HCT116 (cell line): ENCODE results near the gene DCST2. TPM values are rescaled to one million over a fixed set of nuclear protein-coding genes. Genes with fewer than 3 reads are reported as not detected.

Experiments used
- ATAC-seq: fragments of 200-7000 bp; cut with Tn5 transposase; 2 replicates; pipeline ENCODE4 v1.9.1; 2020; ENCODE audit warnings: mild to moderate bottlenecking, moderate library complexity
- BruUV-seq: library from RNA; stranded (reverse); fragments of 400-500 nt; replicated peaks from 2 replicates; lab custom pipeline; 2021; lab: Mats Ljungman, UMichigan
- CTCF ChIA-PET: fragments of 300-600 bp; sonication (Branson Sonifier 250); formaldehyde crosslinking; loops from one replicate; lab custom pipeline; 2021; ENCODE audit warnings: antibody characterized with exemption; lab: Charles Lee
- POLR2A ChIA-PET: fragments of 300-600, 350-600 bp; sonication (Branson Sonifier 250); formaldehyde crosslinking; loops from one replicate; lab custom pipeline; 2021; ENCODE audit warnings: antibody characterized with exemption; lab: Charles Lee
- RAD21 ChIA-PET, 2 experiments: fragments of 300-600 bp; sonication (Branson Sonifier 250); formaldehyde crosslinking; loops; one replicate each; lab custom pipeline; 2023; ENCODE audit warnings: low total read pairs in 2 of 2; ENCODE audit not compliant: uncharacterized antibody in 2 of 2, unreplicated experiment in 2 of 2, low non-redundant PET in 1 of 2; lab: Charles Lee
- DNase-seq: peaks from one replicate; pipeline ENCODE4 v3.0.0-alpha.2; 2010; ENCODE audit warnings: low read depth, low spot score
- H2AFZ ChIP-seq: fragments of 200-600 bp; shearing (Covaris generic), sonication (generic); 2 replicates; pipeline ENCODE4 v1.6.1; 2017; ENCODE audit warnings: low read depth, mixed run types, mixed read lengths, antibody characterized with exemption, low read length; ENCODE audit not compliant: poor library complexity, severe bottlenecking
- H3K27ac ChIP-seq: 2 replicates; pipeline ENCODE4 v1.5.1; 2012; ENCODE audit warnings: low read depth, low read length
- H3K27me3 ChIP-seq: fragments of 200-600 bp; sonication (generic); 2 replicates; pipeline ENCODE4 v1.6.1; 2016; ENCODE audit warnings: mixed run types, low read length, mixed read lengths; ENCODE audit not compliant: insufficient read depth
- H3K36me3 ChIP-seq, 2 experiments: fragments of 200-500 bp in 1 of 2; fragments of 200-600 bp in 1 of 2; sonication (Bioruptor generic) in 1 of 2; sonication (generic) in 1 of 2; 2 replicates each; pipeline versions ENCODE4 v1.5.1 to v1.6.1; 2014 to 2016; ENCODE audit warnings: low read length in 2 of 2, inconsistent platforms in 1 of 2, mixed read lengths in 1 of 2, mixed run types in 1 of 2; ENCODE audit not compliant: insufficient read depth in 2 of 2, control insufficient read depth in 1 of 2
- H3K4me1 ChIP-seq, 2 experiments: fragments of 200-600 bp in 1 of 2; sonication (generic) in 1 of 2; 2 replicates each; pipeline versions ENCODE4 v1.5.1 to v1.6.1; 2012 to 2017; ENCODE audit warnings: low read length in 2 of 2, inconsistent platforms in 1 of 2, mild to moderate bottlenecking in 1 of 2, mixed read lengths in 1 of 2, mixed run types in 1 of 2, moderate library complexity in 1 of 2; ENCODE audit not compliant: insufficient read depth in 2 of 2, control insufficient read depth in 1 of 2
- H3K4me2 ChIP-seq: fragments of 200-600 bp; sonication (generic); 2 replicates; pipeline ENCODE4 v1.6.1; 2017; ENCODE audit warnings: mixed run types, low read length, mixed read lengths
- H3K4me3 ChIP-seq, 2 experiments: fragments of 200-600 bp in 1 of 2; sonication (generic) in 1 of 2; replicated peaks in 1 of 2; 2 replicates each; pipeline ENCODE4 v1.5.1; 2011 to 2016; ENCODE audit warnings: low read length in 2 of 2, control low read depth in 1 of 2, low read depth in 1 of 2, mild to moderate bottlenecking in 1 of 2, mixed read lengths in 1 of 2, mixed run types in 1 of 2
- H3K79me2 ChIP-seq: fragments of 200-600 bp; sonication (generic); 2 replicates; pipeline ENCODE4 v1.6.1; 2017; ENCODE audit warnings: mild to moderate bottlenecking, mixed run types, low read length, moderate library complexity, mixed read lengths; ENCODE audit not compliant: insufficient read depth
- H3K9ac ChIP-seq: fragments of 200-600 bp; sonication (generic); 2 replicates; pipeline ENCODE4 v1.6.1; 2016; ENCODE audit warnings: low read length, mixed read lengths
- H3K9me2 ChIP-seq: fragments of 200-600 bp; sonication (generic), shearing (Covaris generic); 2 replicates; pipeline ENCODE4 v1.6.1; 2017; ENCODE audit warnings: mixed run types, mild to moderate bottlenecking, moderate library complexity; ENCODE audit not compliant: insufficient read depth
- H3K9me3 ChIP-seq, 2 experiments: fragments of 200-500 bp in 1 of 2; fragments of 200-600 bp in 1 of 2; sonication (Bioruptor generic) in 1 of 2; sonication (generic) in 1 of 2; 2 replicates each; pipeline ENCODE4 v1.6.1; 2014 to 2017; ENCODE audit warnings: low read length in 2 of 2, mixed read lengths in 2 of 2, inconsistent platforms in 1 of 2, low read depth in 1 of 2, mild to moderate bottlenecking in 1 of 2, mixed run types in 1 of 2, moderate library complexity in 1 of 2; ENCODE audit not compliant: control insufficient read depth in 1 of 2, insufficient read depth in 1 of 2
- H4K20me1 ChIP-seq: fragments of 200-600 bp; sonication (generic), shearing (Covaris generic); 2 replicates; pipeline ENCODE4 v1.6.1; 2017; ENCODE audit warnings: mixed run types, mild to moderate bottlenecking, moderate library complexity; ENCODE audit not compliant: insufficient read depth
- CBX3 ChIP-seq: IDR thresholded peaks from 2 replicates; pipeline ENCODE4 v1.6.1; 2012; ENCODE audit warnings: low read depth
- CTCF ChIP-seq, 3 experiments: fragments of 200-600 bp in 1 of 3; sonication (generic) in 1 of 3; IDR thresholded peaks in 2 of 3; conservative IDR thresholded peaks in 1 of 3; 2 replicates each; pipeline ENCODE4 v1.5.1; 2012 to 2017; ENCODE audit warnings: low read depth in 2 of 3, low read length in 2 of 3, antibody characterized with exemption in 1 of 3, borderline replicate concordance in 1 of 3, control low read depth in 1 of 3, mild to moderate bottlenecking in 1 of 3, mixed read lengths in 1 of 3, mixed run types in 1 of 3, moderate library complexity in 1 of 3; ENCODE audit not compliant: insufficient read depth in 1 of 3
- EGR1 ChIP-seq: IDR thresholded peaks from 2 replicates; pipeline ENCODE4 v1.6.1; 2012; ENCODE audit warnings: low read depth
- ELF1 ChIP-seq: IDR thresholded peaks from 2 replicates; pipeline ENCODE4 v1.6.1; 2012; ENCODE audit warnings: low read depth, borderline replicate concordance
- EZH2 ChIP-seq: fragments of 200-600 bp; sonication (generic); IDR thresholded peaks from 2 replicates; pipeline ENCODE4 v1.6.1; 2017; ENCODE audit warnings: antibody characterized with exemption, mixed run types
- EZH2phosphoT487 ChIP-seq: fragments of 200-600 bp; IDR thresholded peaks from 2 replicates; pipeline ENCODE4 v1.6.1; 2018; ENCODE audit warnings: antibody characterized with exemption, borderline replicate concordance
- POLR2A ChIP-seq: IDR thresholded peaks from 2 replicates; pipeline ENCODE4 v1.7.0; 2011; ENCODE audit warnings: borderline replicate concordance; ENCODE audit not compliant: insufficient read depth, insufficient read length; ENCODE audit errors: extremely low read depth
- RAD21 ChIP-seq: IDR thresholded peaks from 2 replicates; pipeline ENCODE4 v1.6.1; 2012; ENCODE audit warnings: low read depth, mild to moderate bottlenecking
- REST ChIP-seq: IDR thresholded peaks from 2 replicates; pipeline ENCODE4 v1.6.1; 2012; ENCODE audit warnings: low read depth
- SRF ChIP-seq: IDR thresholded peaks from 2 replicates; pipeline ENCODE4 v1.6.1; 2012; ENCODE audit warnings: low read depth
- YY1 ChIP-seq: IDR thresholded peaks from 2 replicates; pipeline ENCODE4 v1.6.1; 2011; ENCODE audit warnings: low read length, low read depth, moderate library complexity, mild to moderate bottlenecking; ENCODE audit not compliant: insufficient replicate concordance; ENCODE audit errors: extremely low read depth
- ZFX ChIP-seq: fragments of 450-650 bp; IDR thresholded peaks from 2 replicates; pipeline ENCODE4 v1.6.1; 2017
- intact Hi-C: fragments of 100-400 bp; cut with micrococcal nuclease; formaldehyde crosslinking; loops from 2 replicates; pipeline ENCODE4 v1.10.0; 2022
- total RNA-seq: library from RNA; stranded (reverse); gene quantifications from one replicate; pipeline ENCODE4 v1.2.1, GENCODE V29; 2021; ENCODE audit not compliant: unreplicated experiment
- TF ChIP-seq, protein P1 (sequence below): IDR thresholded peaks from 2 replicates; pipeline ENCODE4 v1.6.1; 2012

DCST2 gene
- total RNA-seq, 1 experiment from 2014 or later, result 2.0 TPM

GRCh38 chr1:155026154-155026553 lies 7.4 kb downstream of the DCST2 start (continued):
- TF ChIP-seq REST, result no peak
- no peak for TF ChIP-seq ZFX
- no peak for TF ChIP-seq EZH2phosphoT487

DNA sequence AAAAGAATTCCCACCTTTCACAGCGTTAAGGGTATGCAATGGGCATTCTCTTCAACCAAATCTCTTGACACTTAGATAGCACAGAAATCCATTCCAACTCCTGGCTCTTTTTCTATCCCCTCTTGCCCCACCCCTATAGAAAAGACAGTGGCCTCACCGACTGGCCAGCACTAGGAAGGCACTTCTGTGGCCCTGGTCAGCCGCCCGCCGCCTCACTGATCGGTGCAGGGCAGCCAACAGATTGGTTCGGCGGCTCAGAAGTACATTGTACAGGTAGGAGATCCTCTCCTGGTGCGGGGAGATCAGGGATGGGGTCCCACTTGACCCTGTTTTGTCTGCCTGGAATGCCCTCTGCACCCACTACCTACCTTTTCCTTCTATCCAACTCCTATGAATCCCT lies 9.3 kb downstream of the DCST2 start:
- H3K27ac ChIP-seq, result no peak overlapping the region
- CTCF ChIA-PET, result no interaction called here
- H3K27me3 ChIP-seq, result no peaks in the 10 kb centered on the region
- RAD21 ChIA-PET, result no interaction called here
- no peak overlapping the region for H3K9ac ChIP-seq
- H3K4me3 ChIP-seq, result no peak overlapping the region
- DNase-seq (no peak), ATAC-seq (no peak)
- intact Hi-C loops, result no loop called here
- H3K79me2 ChIP-seq, result no peaks in the 10 kb centered on the region
- no peak overlapping the region for H2AFZ ChIP-seq
- POLR2A ChIA-PET, result no interaction called here
- no peaks in the 10 kb centered on the region for H3K9me2 ChIP-seq
- TF ChIP-seq YY1 (no peak), RAD21 (no peak), ELF1 (no peak), POLR2A (no peak), EZH2 (no peak), CTCF (IDR thresholded peaks at IDR 0.05 in 2 of 3, conservative IDR thresholded peaks at IDR 0.05 in 1 of 3; ENCODE audit: borderline replicate concordance in 1 of 3, insufficient read depth in 1 of 3, low read depth in 2 of 3, low read length in 2 of 3) (no peak), EGR1 (no peak), ZFX (no peak), SRF (no peak), CBX3 (no peak)
- TF ChIP-seq, protein P1, sequence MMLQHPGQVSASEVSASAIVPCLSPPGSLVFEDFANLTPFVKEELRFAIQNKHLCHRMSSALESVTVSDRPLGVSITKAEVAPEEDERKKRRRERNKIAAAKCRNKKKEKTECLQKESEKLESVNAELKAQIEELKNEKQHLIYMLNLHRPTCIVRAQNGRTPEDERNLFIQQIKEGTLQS, result no peak
- H4K20me1 ChIP-seq, result no peaks in the 10 kb centered on the region
- H3K9me3 ChIP-seq, result no peaks in the 10 kb centered on the region
- H3K4me1 ChIP-seq, result peaks cover 24 to 53% of the 10 kb centered on the region in 2 experiments
- H3K36me3 ChIP-seq, result no peaks in the 10 kb centered on the region
- H3K4me2 ChIP-seq, result no peak overlapping the region
- no TSS peak for BruUV-seq
